Pancreas (tissue), 10 donors: ENCODE data around the gene RCBTB1. TPM values are rescaled to one million over a fixed set of nuclear protein-coding genes. Genes with fewer than 3 reads are reported as not detected.

ENCODE experiments used
- ATAC-seq, 4 donors: fragments of 200-7000 bp; cut with Tn5 transposase; one replicate each; pipeline versions ENCODE4 v1.8.0 to v1.9.1; 2020; ENCODE audit warnings: mild to moderate bottlenecking in 4 of 4, moderate library complexity in 4 of 4
- DNase-seq, 6 donors: peaks; one replicate each; pipeline ENCODE4 v3.0.0-alpha.2; 2020
- FAIRE-seq: peaks from 2 replicates; lab custom pipeline; 2012; peaks lifted over from hg19 to GRCh38; lab: Jason Lieb, UNC
- H3K27ac ChIP-seq, 4 donors: fragments of 200-600 bp; sonication (generic); 1 replicate in 3 of 4; 2 replicates in 1 of 4; pipeline versions ENCODE4 v1.5.0 to v1.8.0; 2020
- H3K27me3 ChIP-seq, 4 donors: fragments of 200-600 bp; one replicate each; pipeline ENCODE4 v1.8.0; 2021
- H3K36me3 ChIP-seq, 3 donors: fragments of 200-600 bp; sonication (generic) in 1 of 3; one replicate each; pipeline versions ENCODE4 v1.5.0 to v1.8.0; 2020 to 2021
- H3K4me1 ChIP-seq, 3 donors: fragments of 200-600 bp; one replicate each; pipeline ENCODE4 v1.8.0; 2021
- H3K4me3 ChIP-seq, 4 donors: fragments of 200-600 bp; sonication (generic) in 2 of 4; one replicate each; pipeline versions ENCODE4 v1.5.0 to v1.8.0; 2020 to 2021
- H3K9me3 ChIP-seq, 4 donors: fragments of 200-600 bp; one replicate each; pipeline ENCODE4 v1.8.0; 2021
- CTCF ChIP-seq, 4 donors: fragments of 200-600 bp; sonication (generic) in 3 of 4; IDR thresholded peaks; one replicate each; pipeline versions ENCODE4 v1.5.0 to v1.8.0; 2021; ENCODE audit warnings: antibody characterized with exemption in 4 of 4
- whole genome bisulfite sequencing, 2 donors: extraction: QIAGEN DNeasy Blood & Tissue Kit; methylation state at CpG; one replicate each; pipeline ENCODE4 v1.1.7; 2013; 5-methylcytosine and 5-hydroxymethylcytosine counted together
- intact Hi-C, 3 donors: fragments of 100-400 bp; cut with DNase I; formaldehyde crosslinking; loops; one replicate each; pipeline versions ENCODE4 v1.11.1 to v1.14.2; 2022
- polyA plus RNA-seq, 2 donors: library from polyadenylated mRNA; stranded (reverse); fragments of 200-250 nt; gene quantifications; one replicate each; pipeline ENCODE4 v1.2.3, GENCODE V29; 2013
- total RNA-seq, 6 donors: library from RNA; stranded (reverse); fragmentation: NEBNext Ultra II Directional in 4 of 6; extraction: Animal tissue kit (Norgen Biotek cat#: 25700) in 4 of 6; gene quantifications; one replicate each; pipeline versions ENCODE4 v1.2.1 to v1.2.4, GENCODE V29; 2021 to 2023
- donor health status: healthy with polysubstance abuse.
- donor health status: DM: no; HTN: no; CAD: no; lungs with moderate emphysema.
- donor health status: DM: no; HTN: no; CAD: no.
- donor health status: control.
- donor health status: control.
- donor health status: Bipolar disorder and iron deficiency.
- donor health status: DM: yes; HTN: yes; CAD: no.
- donor health status: DM: no; HTN: no; CAD: no.
- donor health status: DM: no; HTN: no; CAD: no.
- donor health status: DM: yes; HTN: yes; CAD: no.

RCBTB1 gene
- total and polyA plus RNA-seq, 8 donors = 5.3 to 14.4 (median 7.9) TPM

DNA sequence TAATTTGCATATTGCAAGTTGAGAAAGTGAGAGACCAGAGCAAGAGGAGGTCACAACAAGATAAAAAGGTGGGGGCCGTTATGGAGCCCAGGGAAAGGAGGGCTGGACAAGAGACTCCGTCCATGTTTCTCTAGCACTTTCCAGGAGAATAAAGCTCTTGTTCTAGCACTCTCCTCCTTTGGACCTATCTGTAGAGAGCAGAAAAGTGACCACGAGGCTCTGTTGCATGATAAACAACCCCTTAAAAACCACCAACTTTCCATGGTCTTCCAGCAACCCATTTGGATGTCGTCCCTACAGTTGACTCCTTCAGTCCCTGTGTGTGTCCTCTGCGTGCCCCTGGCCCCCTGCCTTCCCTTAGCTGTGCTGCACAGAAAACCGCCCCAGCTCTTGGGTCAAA is 38.9 kb upstream of the RCBTB1 start:
- Histone ChIP-seq H3K36me3 (no peaks in the 10 kb centered on the region), H3K4me1 (no peaks in the 10 kb centered on the region), H3K9me3 (no peaks in the 10 kb centered on the region), H3K27ac (no peak overlapping the region), H3K27me3 (no peaks in the 10 kb centered on the region), H3K4me3 (no peak overlapping the region)
- DNase-seq (no peak), FAIRE-seq (no peak), ATAC-seq (no peak)
- intact Hi-C loops = no loop called here
- TF ChIP-seq CTCF (IDR thresholded peaks at IDR 0.05) = no peak
- WGBS, 2 donors = 78 to 84% methylated on average over 6 of the region's 6 CpGs

DNA sequence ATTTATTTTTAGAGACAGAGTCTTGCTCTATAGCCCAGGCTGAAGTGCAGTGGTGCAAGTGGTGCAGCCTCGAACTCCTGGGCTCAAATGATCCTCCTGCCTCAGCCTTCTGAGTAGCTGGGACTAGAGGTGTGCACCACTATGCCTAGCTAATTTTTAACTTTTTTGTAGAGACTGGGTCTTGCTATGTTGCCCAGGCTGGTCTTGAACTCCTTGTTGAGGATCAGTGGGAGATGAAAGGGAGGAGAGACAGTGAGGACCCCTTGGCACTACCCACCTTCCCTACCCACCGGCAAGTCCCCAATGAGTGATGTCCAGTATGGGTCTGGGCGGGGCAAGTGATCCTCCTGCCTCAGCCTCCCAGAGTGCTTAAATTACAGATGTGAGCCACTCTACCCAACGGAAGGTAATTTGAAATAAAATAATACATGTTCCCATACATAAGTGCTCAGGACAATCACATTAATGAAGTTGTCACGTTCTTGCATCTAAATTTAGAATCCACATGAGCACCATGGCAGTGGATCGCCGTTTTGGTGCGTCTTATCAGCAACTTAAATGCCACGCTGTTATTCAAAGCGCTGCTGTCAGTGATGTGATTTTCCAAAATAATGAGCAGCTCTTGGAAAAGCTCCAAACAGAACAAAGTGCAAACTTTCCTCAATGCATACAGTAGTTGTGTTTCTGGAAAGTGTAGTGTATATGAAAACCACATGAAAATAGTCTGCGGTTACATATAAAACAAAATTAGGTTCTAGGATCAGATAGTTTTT is 37.0 kb upstream of the RCBTB1 start:
- H3K9me3 ChIP-seq = no peaks in the 10 kb centered on the region
- FAIRE-seq = no peak
- no peaks in the 10 kb centered on the region for H3K4me1 ChIP-seq
- intact Hi-C loops = no loop called here
- TF ChIP-seq CTCF (IDR thresholded peaks at IDR 0.05) = no peak
- no peaks in the 10 kb centered on the region for H3K27me3 ChIP-seq
- WGBS, 2 donors = 34 to 37% methylated on average over 11 of the region's 11 CpGs
- ATAC-seq = no peak
- H3K4me3 ChIP-seq = no peak overlapping the region
- H3K27ac ChIP-seq = no peak overlapping the region
- no peak for DNase-seq
- H3K36me3 ChIP-seq = no peaks in the 10 kb centered on the region

GRCh38 chr13:49620170-49620621 is 34.8 kb upstream of the RCBTB1 start:
- Histone ChIP-seq H3K27ac (no peak overlapping the region), H3K4me1 (no peaks in the 10 kb centered on the region), H3K27me3 (no peaks in the 10 kb centered on the region), H3K9me3 (no peaks in the 10 kb centered on the region), H3K4me3 (no peak overlapping the region), H3K36me3 (no peaks in the 10 kb centered on the region)
- intact Hi-C loops = no loop called here
- TF ChIP-seq CTCF (IDR thresholded peaks at IDR 0.05) = no peak
- DNase-seq = no peak
- WGBS, 2 donors = 59 to 72% methylated on average over 22 of the region's 22 CpGs
- FAIRE-seq = no peak
- ATAC-seq = no peak

DNA sequence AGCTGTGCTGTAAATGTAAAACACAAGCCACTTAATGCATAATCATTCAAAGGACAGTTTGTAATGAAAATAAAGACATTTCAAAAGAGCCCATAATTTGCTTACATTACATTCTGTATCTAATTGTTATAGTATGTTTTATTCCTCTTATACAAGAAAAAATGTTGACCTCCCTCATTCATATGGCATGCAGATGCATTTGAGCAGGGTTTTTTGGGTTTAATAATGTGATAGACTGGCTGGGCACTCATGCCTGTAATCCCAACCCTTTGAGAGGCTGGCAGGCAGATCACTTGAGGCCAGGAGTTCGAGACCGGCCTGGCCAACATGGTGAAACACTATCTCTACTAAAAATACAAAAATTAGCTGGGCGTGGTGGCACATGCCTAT is 31.3 kb upstream of the RCBTB1 start:
- WGBS, 2 donors = 90 to 91% methylated on average over 3 of the region's 3 CpGs
- Histone ChIP-seq H3K27ac (no peak overlapping the region), H3K9me3 (no peaks in the 10 kb centered on the region), H3K4me3 (no peak overlapping the region), H3K27me3 (no peaks in the 10 kb centered on the region), H3K36me3 (no peaks in the 10 kb centered on the region), H3K4me1 (no peaks in the 10 kb centered on the region)
- FAIRE-seq = no peak
- intact Hi-C loops = no loop called here
- DNase-seq = no peak
- no peak for TF ChIP-seq CTCF (IDR thresholded peaks at IDR 0.05)
- no peak for ATAC-seq
